GM12875 (cell line): Measurements from ENCODE around the gene PARP11.

Source experiments
- H3K4me3 ChIP-seq: one replicate; pipeline ENCODE4 v1.5.1; 2011; ENCODE audit warnings: low read depth, low read length, control low read depth
- CTCF ChIP-seq: IDR thresholded peaks from 2 replicates; pipeline ENCODE4 v1.5.1; 2011; ENCODE audit warnings: low read depth, mild to moderate bottlenecking, control low read depth, inconsistent platforms, low read length, moderate library complexity, borderline replicate concordance; ENCODE audit not compliant: insufficient read depth

PARP11 gene

GRCh38 chr12:3810016-3810370, 63.2 kb downstream of the PARP11 start:
- H3K4me3 ChIP-seq: no peak overlapping the region
- no peak for TF ChIP-seq CTCF

GRCh38 chr12:3809357-3810015, 63.7 kb downstream of the PARP11 start:
- TF ChIP-seq CTCF: no peak
- no peak overlapping the region for H3K4me3 ChIP-seq

GRCh38 chr12:3805077-3805476, 68.1 kb downstream of the PARP11 start:
- TF ChIP-seq CTCF: no peak

GRCh38 chr12:3803865-3804472, 69.2 kb downstream of the PARP11 start:
- no peak overlapping the region for H3K4me3 ChIP-seq
- TF ChIP-seq CTCF: peak; percentile 88

More at GRCh38 chr12:3805077-3805476, 68.1 kb downstream of the PARP11 start:
- H3K4me3 ChIP-seq: no peak overlapping the region

- TF ChIP-seq CTCF: no peak
- H3K4me3 ChIP-seq: no peak overlapping the region
Measured at GRCh38 chr12:3802721-3803120, 70.5 kb downstream of the PARP11 start.

GRCh38 chr12:3797531-3798048, 75.6 kb downstream of the PARP11 start:
- TF ChIP-seq CTCF: peak; percentile 7; the same call in 1 of the 2 replicates
- H3K4me3 ChIP-seq: no peak overlapping the region
